ENCODE results near the gene ZNF594.
"Not testable (repeated sequence)": the region's sequence is repeated elsewhere in the genome, so short reads cannot be mapped to it uniquely, and the experiment has no call there.

Gene ZNF594

GRCh38 chr17:5236938-5237540, 45.4 kb upstream of the ZNF594 start:
- no peak overlapping the region for H3K27ac ChIP-seq (ENCODE audit: low read length)
- H3K4me2 ChIP-seq (ENCODE audit: low read length) = peak overlapping the region; percentile 22; the same call in 1 of the 2 replicates
- no peak overlapping the region for H3K4me3 ChIP-seq (ENCODE audit: low read length)
- H3K36me3 ChIP-seq (replicated peaks; ENCODE audit: low read depth, low read length) = no peaks in the 10 kb centered on the region
- no peaks in the 10 kb centered on the region for H3K9me3 ChIP-seq (ENCODE audit: insufficient read depth, low read length)
- H3K79me2 ChIP-seq (ENCODE audit: low read length) = no peaks in the 10 kb centered on the region
- TF ChIP-seq EZH2phosphoT487 (IDR thresholded peaks at IDR 0.05; ENCODE audit: low read depth) = no peak
- TF ChIP-seq, protein P1, sequence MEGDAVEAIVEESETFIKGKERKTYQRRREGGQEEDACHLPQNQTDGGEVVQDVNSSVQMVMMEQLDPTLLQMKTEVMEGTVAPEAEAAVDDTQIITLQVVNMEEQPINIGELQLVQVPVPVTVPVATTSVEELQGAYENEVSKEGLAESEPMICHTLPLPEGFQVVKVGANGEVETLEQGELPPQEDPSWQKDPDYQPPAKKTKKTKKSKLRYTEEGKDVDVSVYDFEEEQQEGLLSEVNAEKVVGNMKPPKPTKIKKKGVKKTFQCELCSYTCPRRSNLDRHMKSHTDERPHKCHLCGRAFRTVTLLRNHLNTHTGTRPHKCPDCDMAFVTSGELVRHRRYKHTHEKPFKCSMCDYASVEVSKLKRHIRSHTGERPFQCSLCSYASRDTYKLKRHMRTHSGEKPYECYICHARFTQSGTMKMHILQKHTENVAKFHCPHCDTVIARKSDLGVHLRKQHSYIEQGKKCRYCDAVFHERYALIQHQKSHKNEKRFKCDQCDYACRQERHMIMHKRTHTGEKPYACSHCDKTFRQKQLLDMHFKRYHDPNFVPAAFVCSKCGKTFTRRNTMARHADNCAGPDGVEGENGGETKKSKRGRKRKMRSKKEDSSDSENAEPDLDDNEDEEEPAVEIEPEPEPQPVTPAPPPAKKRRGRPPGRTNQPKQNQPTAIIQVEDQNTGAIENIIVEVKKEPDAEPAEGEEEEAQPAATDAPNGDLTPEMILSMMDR (IDR thresholded peaks at IDR 0.05; ENCODE audit: low read depth, low read length) = no peak
- no peak overlapping the region for H3K9ac ChIP-seq (ENCODE audit: low read length)
- H3K27me3 ChIP-seq (ENCODE audit: low read depth, low read length) = no peaks in the 10 kb centered on the region
- peak overlapping the region; percentile 39; the same call in 1 of the 2 replicates for H2AFZ ChIP-seq (ENCODE audit: low read depth, low read length)
- H4K20me1 ChIP-seq (ENCODE audit: insufficient read depth, low read length) = no peaks in the 10 kb centered on the region
- H3K4me1 ChIP-seq (ENCODE audit: low read length) = peaks cover 26% of the 10 kb centered on the region

- Histone ChIP-seq H3K4me1 (ENCODE audit: low read length) (peaks cover 24% of the 10 kb centered on the region), H3K79me2 (ENCODE audit: low read length) (no peaks in the 10 kb centered on the region), H3K27ac (ENCODE audit: low read length) (no peak within 1 kb of the TSS), H3K4me2 (ENCODE audit: low read length) (peak within 1 kb of the TSS; percentile 26; the same call in 1 of the 2 replicates), H3K36me3 (replicated peaks; ENCODE audit: low read depth, low read length) (no peaks in the 10 kb centered on the region), H3K4me3 (ENCODE audit: low read length) (no peak within 1 kb of the TSS), H2AFZ (ENCODE audit: low read depth, low read length) (no peak within 1 kb of the TSS), H4K20me1 (ENCODE audit: insufficient read depth, low read length) (no peaks in the 10 kb centered on the region), H3K9ac (ENCODE audit: low read length) (no peak within 1 kb of the TSS), H3K9me3 (ENCODE audit: insufficient read depth, low read length) (no peaks in the 10 kb centered on the region), H3K27me3 (ENCODE audit: low read depth, low read length) (no peaks in the 10 kb centered on the region)
- TF ChIP-seq EZH2phosphoT487 (IDR thresholded peaks at IDR 0.05; ENCODE audit: low read depth) = no peak
- TF ChIP-seq, protein P1 (IDR thresholded peaks at IDR 0.05; ENCODE audit: low read depth, low read length) = no peak
Measured at GRCh38 chr17:5234645-5235576, 43.2 kb upstream of the ZNF594 start, which contains the start of gene SCIMP. SCIMP (minus strand) TSS chr17:5234860; CDS start chr17:5234755, 105 bp downstream.

- H3K9ac ChIP-seq (ENCODE audit: low read length); H2AFZ ChIP-seq (ENCODE audit: low read depth, low read length); H3K79me2 ChIP-seq (ENCODE audit: low read length); H3K27me3 ChIP-seq (ENCODE audit: low read depth, low read length); H3K4me3 ChIP-seq (ENCODE audit: low read length); H3K27ac ChIP-seq (ENCODE audit: low read length); H3K36me3 ChIP-seq (replicated peaks; ENCODE audit: low read depth, low read length); H3K4me2 ChIP-seq (ENCODE audit: low read length); H4K20me1 ChIP-seq (ENCODE audit: insufficient read depth, low read length); H3K9me3 ChIP-seq (ENCODE audit: insufficient read depth, low read length): not testable (repeated sequence)
- peaks cover 24% of the 10 kb centered on the region for H3K4me1 ChIP-seq (ENCODE audit: low read length)
Measured at GRCh38 chr17:5233492-5233891, 41.8 kb upstream of the ZNF594 start.

DNA sequence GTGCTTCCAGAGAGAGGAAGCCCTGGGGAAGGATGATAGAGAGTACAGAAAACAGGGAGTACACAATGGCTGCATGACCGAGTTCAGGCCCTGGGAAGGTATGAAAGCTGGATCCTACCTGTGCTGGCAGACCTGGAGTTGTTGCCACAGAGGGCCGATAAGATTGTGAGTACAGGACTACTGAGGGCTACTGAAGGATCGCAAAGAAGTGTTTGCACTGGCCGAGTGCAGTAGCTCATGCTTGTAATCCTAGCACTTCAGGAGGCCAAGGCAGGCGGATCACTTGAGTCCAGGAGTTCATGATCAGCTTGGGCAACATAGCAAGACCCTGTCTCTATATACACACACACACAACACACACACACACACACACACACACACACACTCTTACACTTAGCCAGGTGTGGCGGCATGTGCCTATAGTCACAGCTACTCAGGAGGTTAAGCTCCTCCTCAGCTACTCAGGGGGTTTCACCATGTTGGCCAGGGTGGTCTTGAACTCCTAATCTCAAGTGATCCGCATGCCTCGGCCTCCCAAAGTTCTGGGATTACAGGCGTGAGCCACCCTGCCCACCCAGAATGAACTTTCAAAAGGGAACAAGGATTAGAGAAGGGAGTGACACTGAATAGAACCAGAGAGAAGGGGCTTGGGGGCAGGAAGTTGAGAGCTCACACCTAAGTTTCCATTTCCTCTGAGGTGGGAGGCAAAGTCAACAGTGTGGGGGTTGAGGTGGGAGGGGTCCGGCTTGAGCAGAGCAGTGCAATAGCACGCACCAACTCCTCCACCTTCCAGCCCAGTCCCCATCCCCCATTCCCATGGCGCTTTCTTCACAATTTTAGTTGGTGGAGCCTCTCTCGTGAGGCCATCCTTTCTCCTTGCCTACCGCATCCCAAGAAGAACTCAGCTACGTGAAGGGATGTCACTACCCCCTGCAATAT, 35.5 kb upstream of the ZNF594 start:
- no peaks in the 10 kb centered on the region for H3K9me3 ChIP-seq (ENCODE audit: insufficient read depth, low read length)
- H3K4me2 ChIP-seq (ENCODE audit: low read length) = peak overlapping the region; percentile 66
- no peak overlapping the region for H2AFZ ChIP-seq (ENCODE audit: low read depth, low read length)
- no peaks in the 10 kb centered on the region for H3K27me3 ChIP-seq (ENCODE audit: low read depth, low read length)
- H4K20me1 ChIP-seq (ENCODE audit: insufficient read depth, low read length) = no peaks in the 10 kb centered on the region
- TF ChIP-seq, protein P1 (IDR thresholded peaks at IDR 0.05; ENCODE audit: low read depth, low read length) = no peak
- no peak for TF ChIP-seq EZH2phosphoT487 (IDR thresholded peaks at IDR 0.05; ENCODE audit: low read depth)
- peak overlapping the region; percentile 48 for H3K27ac ChIP-seq (ENCODE audit: low read length)
- peak overlapping the region; percentile 39 for H3K4me3 ChIP-seq (ENCODE audit: low read length)
- H3K36me3 ChIP-seq (replicated peaks; ENCODE audit: low read depth, low read length) = no peaks in the 10 kb centered on the region
- H3K79me2 ChIP-seq (ENCODE audit: low read length) = no peaks in the 10 kb centered on the region
- peaks cover 34% of the 10 kb centered on the region for H3K4me1 ChIP-seq (ENCODE audit: low read length)
- peak overlapping the region; percentile 19; the same call in 1 of the 2 replicates for H3K9ac ChIP-seq (ENCODE audit: low read length)

Measured in OCI-LY3 (cell line).